Activated T-cell treated with anti-CD3 and anti-CD28 coated beads, Interleukin-2, amount 50 U/mL, for 72 hours (primary cell): ENCODE data around the gene CHAC1. TPM values are rescaled to one million over a fixed set of nuclear protein-coding genes. Genes with fewer than 3 reads are reported as not detected.

ENCODE experiments used
- ATAC-seq, 2 donors: fragments of 150-1000 bp; cut with Tn5 transposase; replicated peaks in 1 of 2; 2 replicates each; pipeline ENCODE4 v1.10.0; 2021; ENCODE audit warnings: moderate library complexity in 2 of 2, mild to moderate bottlenecking in 1 of 2
- DNase-seq, 2 donors: peaks; one replicate each; pipeline ENCODE4 v3.0.0; 2021 to 2022; ENCODE audit warnings: mixed read lengths in 1 of 2
- H3K27ac Mint-ChIP-seq: one replicate; pipeline ENCODE4 v1.8.0; 2022; ENCODE audit warnings: mild to moderate bottlenecking, moderate library complexity, mixed read lengths
- H3K27me3 Mint-ChIP-seq: one replicate; pipeline ENCODE4 v1.8.0; 2022; ENCODE audit warnings: low read depth, mixed read lengths
- H3K36me3 Mint-ChIP-seq, 2 donors: one replicate each; pipeline ENCODE4 v1.8.0; 2022; ENCODE audit warnings: mixed read lengths in 2 of 2, mild to moderate bottlenecking in 1 of 2; ENCODE audit not compliant: insufficient read depth in 2 of 2
- H3K4me1 Mint-ChIP-seq: one replicate; pipeline ENCODE4 v1.8.0; 2022; ENCODE audit warnings: low read depth, mixed read lengths
- H3K4me3 Mint-ChIP-seq, 2 donors: one replicate each; pipeline ENCODE4 v1.8.0; 2022; ENCODE audit warnings: mild to moderate bottlenecking in 2 of 2, mixed read lengths in 2 of 2, moderate library complexity in 2 of 2
- H3K9me3 Mint-ChIP-seq, 2 donors: one replicate each; pipeline ENCODE4 v1.8.0; 2022; ENCODE audit warnings: mixed read lengths in 2 of 2
- total RNA-seq, 2 donors: library from RNA; stranded (reverse); gene quantifications; one replicate each; pipeline ENCODE4 v1.2.3, GENCODE V29; 2022

CHAC1 gene
- total RNA-seq, 2 donors from 2014 or later: 77.8 to 83.0 TPM

DNA sequence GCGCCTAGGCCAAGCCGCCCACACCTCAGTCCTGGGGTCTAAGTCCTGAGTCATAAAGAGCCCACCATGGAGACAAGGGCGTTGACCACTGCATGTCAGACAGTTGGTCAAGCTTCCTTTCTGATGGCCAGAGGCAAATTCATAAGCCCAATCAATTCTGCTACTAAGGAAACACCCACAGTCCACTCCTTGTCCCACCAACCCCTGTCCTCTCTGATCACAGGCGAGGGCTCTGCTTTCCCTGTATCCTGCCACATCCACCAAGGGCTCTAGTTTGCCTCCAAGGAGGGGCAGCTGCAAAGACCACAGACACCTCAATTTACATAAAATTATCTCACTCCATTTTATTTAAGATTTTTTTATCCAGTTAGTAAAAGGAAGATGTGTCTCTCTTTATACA, 25.3 kb downstream of the CHAC1 start:
- ATAC-seq (no peak), DNase-seq (no peak)
- Mint-ChIP-seq H3K9me3 (no peaks in the 10 kb centered on the region), H3K27ac (no peak overlapping the region), H3K4me3 (no peak overlapping the region), H3K4me1 (no peaks in the 10 kb centered on the region), H3K36me3 (peaks cover 4 to 13% of the 10 kb centered on the region in 2 donors), H3K27me3 (no peaks in the 10 kb centered on the region)

GRCh38 chr15:40981186-40981585, 27.9 kb downstream of the CHAC1 start:
- Mint-ChIP-seq H3K4me1 (no peaks in the 10 kb centered on the region), H3K27me3 (no peaks in the 10 kb centered on the region), H3K4me3 (no peak overlapping the region), H3K27ac (no peak overlapping the region), H3K36me3 (peaks cover 4 to 21% of the 10 kb centered on the region in 2 donors), H3K9me3 (no peaks in the 10 kb centered on the region)
- ATAC-seq (peak in 1 of 2 donors; percentile 26), DNase-seq (no peak)

- DNase-seq: no peak
- Mint-ChIP-seq H3K4me3 (no peak overlapping the region), H3K27ac (no peak overlapping the region), H3K4me1 (no peaks in the 10 kb centered on the region), H3K9me3 (no peaks in the 10 kb centered on the region), H3K36me3 (peaks cover 6 to 29% of the 10 kb centered on the region in 2 donors), H3K27me3 (no peaks in the 10 kb centered on the region)
- no peak for ATAC-seq
These were observed 29.6 kb downstream of the CHAC1 start for GRCh38 chr15:40982855-40983254.

DNA sequence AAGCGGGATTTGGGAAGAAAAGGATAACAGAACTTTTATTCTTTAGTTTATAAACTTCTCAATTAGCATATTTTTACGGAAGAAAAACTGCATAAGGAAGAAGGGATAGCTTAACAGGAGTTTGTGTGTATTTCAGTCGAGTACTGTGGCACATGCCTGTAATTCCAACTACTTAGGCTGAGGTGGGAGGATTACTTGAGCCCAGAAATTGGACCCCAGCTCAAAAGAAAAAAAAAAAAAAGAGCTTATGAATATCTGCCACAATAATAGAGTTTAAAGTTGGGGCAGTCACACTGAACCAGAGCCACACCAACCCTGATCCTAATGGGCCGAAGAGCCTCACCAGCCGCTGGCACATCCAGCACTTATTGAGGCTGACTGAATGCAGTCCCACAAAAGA, 31.1 kb downstream of the CHAC1 start:
- Mint-ChIP-seq H3K36me3 (peaks cover 6 to 24% of the 10 kb centered on the region in 2 donors), H3K27ac (no peak overlapping the region), H3K9me3 (no peaks in the 10 kb centered on the region), H3K27me3 (no peaks in the 10 kb centered on the region), H3K4me3 (no peak overlapping the region), H3K4me1 (no peaks in the 10 kb centered on the region)
- no peak for DNase-seq
- ATAC-seq: no peak

- H3K27me3 Mint-ChIP-seq: no peaks in the 10 kb centered on the region
These were observed 31.7 kb downstream of the CHAC1 start for GRCh38 chr15:40984964-40985363.

GRCh38 chr15:40985541-40986330, 32.5 kb downstream of the CHAC1 start:
- Mint-ChIP-seq H3K4me1 (peaks cover 10% of the 10 kb centered on the region), H3K27ac (no peak overlapping the region), H3K27me3 (no peaks in the 10 kb centered on the region), H3K36me3 (peaks cover 6 to 24% of the 10 kb centered on the region in 2 donors), H3K4me3 (no peak overlapping the region), H3K9me3 (no peaks in the 10 kb centered on the region)
- DNase-seq: no peak
- no peak for ATAC-seq

More at GRCh38 chr15:40984964-40985363, 31.7 kb downstream of the CHAC1 start:
- Mint-ChIP-seq H3K27ac (no peak overlapping the region), H3K36me3 (peaks cover 6 to 24% of the 10 kb centered on the region in 2 donors), H3K4me3 (no peak overlapping the region), H3K9me3 (no peaks in the 10 kb centered on the region), H3K4me1 (peaks cover 2% of the 10 kb centered on the region)
- DNase-seq: no peak
- no peak for ATAC-seq

DNA sequence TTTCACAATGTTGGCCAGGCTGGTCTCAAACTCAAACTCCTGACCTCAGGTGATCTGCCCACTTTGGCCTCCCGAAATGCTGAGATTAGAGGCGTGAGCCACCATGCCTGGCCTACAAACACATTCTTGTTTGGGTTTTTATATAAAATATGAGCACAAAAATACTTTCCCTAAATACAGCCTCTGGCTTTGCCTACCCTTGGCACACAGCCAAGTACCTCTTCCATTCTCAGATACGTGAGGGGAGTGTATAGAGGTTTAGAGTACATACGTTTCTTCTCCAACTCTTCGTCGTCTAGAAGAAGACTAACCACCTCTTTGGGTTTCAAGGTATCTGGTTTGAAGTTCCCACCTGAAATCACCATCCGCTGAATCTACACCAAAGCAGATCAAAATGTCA, 33.5 kb downstream of the CHAC1 start:
- DNase-seq (no peak), ATAC-seq (no peak)
- no peaks in the 10 kb centered on the region for H3K27me3 Mint-ChIP-seq
- H3K4me1 Mint-ChIP-seq: peaks cover 21% of the 10 kb centered on the region
- peaks cover 6 to 26% of the 10 kb centered on the region in 2 donors for H3K36me3 Mint-ChIP-seq
- H3K9me3 Mint-ChIP-seq: no peaks in the 10 kb centered on the region
- H3K27ac Mint-ChIP-seq: no peak overlapping the region
- H3K4me3 Mint-ChIP-seq: no peak overlapping the region

- H3K9me3 Mint-ChIP-seq: no peaks in the 10 kb centered on the region
- H3K36me3 Mint-ChIP-seq: peaks cover 6 to 26% of the 10 kb centered on the region in 2 donors
- H3K27ac Mint-ChIP-seq: no peak overlapping the region
- DNase-seq (no peak), ATAC-seq (no peak)
- H3K4me3 Mint-ChIP-seq: no peak overlapping the region
- no peaks in the 10 kb centered on the region for H3K27me3 Mint-ChIP-seq
- H3K4me1 Mint-ChIP-seq: peaks cover 23% of the 10 kb centered on the region
These were observed 34.9 kb downstream of the CHAC1 start for GRCh38 chr15:40988156-40988555.

GRCh38 chr15:40990080-40990479, 36.8 kb downstream of the CHAC1 start:
- Mint-ChIP-seq H3K27ac (peak overlapping the region; percentile 72), H3K4me3 (no peak overlapping the region), H3K36me3 (peaks cover 6 to 24% of the 10 kb centered on the region in 2 donors), H3K9me3 (no peaks in the 10 kb centered on the region), H3K27me3 (no peaks in the 10 kb centered on the region), H3K4me1 (peaks cover 23% of the 10 kb centered on the region)
- DNase-seq (no peak), ATAC-seq (peak; percentile 50 to 58)

- ATAC-seq (peak; percentile 56 to 65), DNase-seq (peak in 1 of 2 donors; percentile 9)
- Mint-ChIP-seq H3K9me3 (no peaks in the 10 kb centered on the region), H3K27me3 (no peaks in the 10 kb centered on the region), H3K36me3 (peaks cover 6 to 21% of the 10 kb centered on the region in 2 donors), H3K27ac (peak overlapping the region; percentile 76), H3K4me1 (peaks cover 23% of the 10 kb centered on the region), H3K4me3 (peak overlapping the region in 1 of 2 donors; percentile 48)
These were observed 37.5 kb downstream of the CHAC1 start for GRCh38 chr15:40990789-40991188.

DNA sequence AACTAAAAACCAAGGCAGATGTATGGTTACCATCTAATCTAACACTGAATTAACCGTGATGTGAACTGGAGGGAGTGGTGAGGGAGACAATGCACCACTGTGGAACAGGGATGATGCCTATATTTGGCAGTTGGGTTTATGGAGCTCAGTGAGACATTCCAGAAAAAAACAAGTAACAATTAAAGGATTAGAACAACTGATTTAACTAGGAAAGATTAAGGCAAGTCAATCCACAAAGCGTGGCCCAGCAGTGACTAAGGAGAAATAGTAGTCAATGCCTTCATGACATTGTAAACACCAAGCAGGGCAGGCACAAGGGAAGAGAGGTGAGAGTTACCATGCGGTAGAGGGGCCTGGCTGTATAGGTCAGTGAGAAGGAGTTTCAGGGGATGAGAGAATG, 38.1 kb downstream of the CHAC1 start:
- Mint-ChIP-seq H3K9me3 (no peaks in the 10 kb centered on the region), H3K27ac (peak overlapping the region; percentile 76), H3K27me3 (no peaks in the 10 kb centered on the region), H3K4me3 (no peak overlapping the region), H3K4me1 (peaks cover 23% of the 10 kb centered on the region), H3K36me3 (peaks cover 6 to 19% of the 10 kb centered on the region in 2 donors)
- no peak for DNase-seq
- ATAC-seq: no peak

DNA sequence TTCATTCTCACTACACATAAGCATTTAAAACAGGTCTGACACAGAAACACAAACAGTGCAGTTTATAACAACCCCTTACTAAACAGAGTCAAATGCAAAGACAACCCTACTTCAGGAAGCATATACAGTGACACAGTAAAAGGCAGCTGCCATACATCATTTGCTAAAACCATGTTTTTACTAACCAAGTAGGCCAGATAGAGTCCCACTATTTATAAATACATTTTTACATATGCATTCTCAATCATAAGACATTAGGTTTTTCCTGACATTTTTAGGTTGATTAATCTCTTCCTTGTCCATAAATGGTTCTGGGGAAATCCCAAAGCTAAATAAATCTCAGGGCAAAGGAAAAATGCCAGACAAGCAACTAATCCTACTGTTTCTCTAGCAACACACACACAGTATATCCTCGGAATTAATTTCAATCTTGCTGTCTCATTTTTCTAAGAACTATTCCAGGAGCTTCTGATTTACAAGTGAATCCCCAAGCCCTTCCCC, 39.0 kb downstream of the CHAC1 start:
- H3K27ac Mint-ChIP-seq: no peak overlapping the region
- no peak for ATAC-seq
- H3K27me3 Mint-ChIP-seq: no peaks in the 10 kb centered on the region
- H3K36me3 Mint-ChIP-seq: peaks cover 2 to 17% of the 10 kb centered on the region in 2 donors
- peaks cover 23% of the 10 kb centered on the region for H3K4me1 Mint-ChIP-seq
- no peak overlapping the region for H3K4me3 Mint-ChIP-seq
- no peak for DNase-seq
- H3K9me3 Mint-ChIP-seq: no peaks in the 10 kb centered on the region

- Mint-ChIP-seq H3K9me3 (no peaks in the 10 kb centered on the region), H3K27me3 (no peaks in the 10 kb centered on the region), H3K4me1 (peaks cover 23% of the 10 kb centered on the region), H3K27ac (peak overlapping the region; percentile 69), H3K36me3 (peaks cover 2 to 14% of the 10 kb centered on the region in 2 donors), H3K4me3 (no peak overlapping the region)
- ATAC-seq (no peak), DNase-seq (no peak)
These were observed 39.6 kb downstream of the CHAC1 start for GRCh38 chr15:40992825-40993224.
